K562 (cell line): ENCODE measurements around the gene GAS2L1. TPM values are rescaled to one million over a fixed set of nuclear protein-coding genes. Genes with fewer than 3 reads are reported as not detected.

Source experiments
- ATAC-seq: fragments of 200-7000 bp; cut with Tn5 transposase; 3 replicates; pipeline ENCODE4 v1.9.1; 2020; ENCODE audit warnings: moderate library complexity
- BruUV-seq: library from RNA; stranded (reverse); fragments of 400-500 nt; replicated peaks from 2 replicates; lab custom pipeline; 2021; lab: Mats Ljungman, UMichigan
- CTCF ChIA-PET: fragments of 300-600 bp; formaldehyde crosslinking; extraction: SDS; loops from one replicate; lab custom pipeline; 2021; ENCODE audit warnings: low intra/inter-chr PET ratio; lab: Yijun Ruan, JAX
- POLR2A ChIA-PET: fragments of 300-600, 350-650 bp; sonication (Branson Sonifier 250); formaldehyde crosslinking; extraction: SDS; loops from one replicate; lab custom pipeline; 2021; ENCODE audit warnings: antibody characterized with exemption, inconsistent platforms; lab: Yijun Ruan, JAX
- DNase-seq, 4 experiments: peaks; one replicate each; pipeline versions ENCODE4 v3.0.0 to v3.0.0-alpha.2; 2011 to 2018; ENCODE audit warnings: low spot score in 3 of 4, mixed read lengths in 3 of 4; ENCODE audit errors: extremely low read depth in 1 of 4
- FAIRE-seq: peaks from 2 replicates; lab custom pipeline; 2011; peaks lifted over from hg19 to GRCh38; lab: Jason Lieb, UNC
- H2AFZ ChIP-seq: 2 replicates; pipeline ENCODE4 v1.6.0; 2011; ENCODE audit warnings: low read depth, low read length, control low read depth, inconsistent platforms
- H3K27ac ChIP-seq: fragments of 200-600 bp; 3 replicates; pipeline ENCODE4 v1.8.0; 2011; ENCODE audit warnings: low read depth, mild to moderate bottlenecking, control low read depth, inconsistent platforms, low read length, moderate library complexity, mixed read lengths; ENCODE audit errors: extremely low read depth
- H3K27me3 ChIP-seq, 2 experiments: fragments of 300-600 bp in 1 of 2; 2 replicates in 1 of 2; 3 replicates in 1 of 2; pipeline versions ENCODE4 v1.6.0 to v1.8.0; 2011; ENCODE audit warnings: inconsistent platforms in 2 of 2, low read length in 2 of 2, mild to moderate bottlenecking in 1 of 2, mixed read lengths in 1 of 2, moderate library complexity in 1 of 2; ENCODE audit not compliant: control insufficient read depth in 2 of 2, insufficient read depth in 2 of 2
- H3K36me3 ChIP-seq: fragments of 300-600 bp; 3 replicates; pipeline ENCODE4 v1.8.0; 2011; ENCODE audit warnings: mild to moderate bottlenecking, low read length, inconsistent platforms; ENCODE audit not compliant: control insufficient read depth, insufficient read depth
- H3K4me1 ChIP-seq, 2 experiments: fragments of 200-600 bp in 1 of 2; replicated peaks in 1 of 2; 2 replicates in 1 of 2; 3 replicates in 1 of 2; pipeline versions ENCODE4 v1.5.1 to v1.8.0; 2011; ENCODE audit warnings: inconsistent platforms in 2 of 2, low read length in 2 of 2, mild to moderate bottlenecking in 1 of 2, mixed read lengths in 1 of 2, moderate library complexity in 1 of 2; ENCODE audit not compliant: control insufficient read depth in 2 of 2, insufficient read depth in 2 of 2
- H3K4me2 ChIP-seq: 2 replicates; pipeline ENCODE4 v1.6.1; 2011; ENCODE audit warnings: low read length, control low read depth, inconsistent platforms, mixed read lengths; ENCODE audit not compliant: insufficient read depth
- H3K4me3 ChIP-seq: fragments of 200-600 bp; sonication (generic), shearing (Covaris generic); 2 replicates; pipeline ENCODE4 v1.5.1; 2016; ENCODE audit warnings: control low read depth, inconsistent platforms
- H3K79me2 ChIP-seq: fragments of 200-600 bp; 3 replicates; pipeline ENCODE4 v1.8.0; 2011; ENCODE audit warnings: low read length, inconsistent platforms; ENCODE audit not compliant: control insufficient read depth, insufficient read depth
- H3K9ac ChIP-seq, 2 experiments: 2 replicates each; pipeline versions ENCODE4 v1.6.0 to v1.6.1; 2011; ENCODE audit warnings: low read depth in 2 of 2, low read length in 2 of 2, control low read depth in 1 of 2, inconsistent platforms in 1 of 2, mild to moderate bottlenecking in 1 of 2, mixed read lengths in 1 of 2; ENCODE audit not compliant: insufficient read depth in 1 of 2
- H3K9me1 ChIP-seq: one replicate; pipeline ENCODE4 v1.6.0; 2011; ENCODE audit warnings: inconsistent platforms, mild to moderate bottlenecking, low read length, moderate library complexity; ENCODE audit not compliant: control insufficient read depth, insufficient read depth
- H3K9me3 ChIP-seq: replicated peaks from 2 replicates; pipeline ENCODE4 v1.5.1; 2011; ENCODE audit warnings: low read depth, low read length, inconsistent platforms; ENCODE audit not compliant: control insufficient read depth, insufficient read depth
- H4K20me1 ChIP-seq: replicated peaks from 2 replicates; pipeline ENCODE4 v1.6.1; 2011; ENCODE audit warnings: low read length, inconsistent platforms, mixed read lengths; ENCODE audit not compliant: control insufficient read depth, insufficient read depth
- DEAF1 ChIP-seq: fragments of 450-650 bp; formaldehyde crosslinking; IDR thresholded peaks from 2 replicates; pipeline ENCODE4 v1.4.0; 2020; ENCODE audit warnings: mild to moderate bottlenecking, moderate library complexity
- DMBX1 ChIP-seq: fragments of 250-450 bp; sonication (Bioruptor Pico); IDR thresholded peaks from 2 replicates; pipeline ENCODE4 v1.8.0; 2022; ENCODE audit warnings: inconsistent platforms, mild to moderate bottlenecking, moderate library complexity, borderline replicate concordance
- POLR2AphosphoS5 ChIP-seq: IDR thresholded peaks from 2 replicates; pipeline ENCODE4 v1.6.1; 2011; ENCODE audit warnings: mild to moderate bottlenecking, low read depth, low read length, moderate library complexity; ENCODE audit not compliant: control insufficient read depth, insufficient read depth
- POLR2G ChIP-seq: fragments of 200-400 bp; formaldehyde crosslinking; IDR thresholded peaks from 2 replicates; pipeline ENCODE4 v1.6.1; 2017; ENCODE audit warnings: low read depth, mild to moderate bottlenecking, antibody characterized with exemption, low read length, moderate library complexity
- RBFOX2 ChIP-seq: fragments of 200-400 bp; formaldehyde crosslinking; IDR thresholded peaks from 2 replicates; pipeline ENCODE4 v1.6.1; 2017; ENCODE audit warnings: low read depth, mild to moderate bottlenecking, low read length, moderate library complexity
- SIN3A ChIP-seq, 2 experiments: fragments of 150-350 bp in 1 of 2; IDR thresholded peaks; 2 replicates each; pipeline ENCODE4 v1.6.1; 2011 to 2016; ENCODE audit warnings: borderline replicate concordance in 2 of 2, low read depth in 2 of 2, low read length in 2 of 2, mild to moderate bottlenecking in 2 of 2, moderate library complexity in 2 of 2; ENCODE audit not compliant: control insufficient read depth in 1 of 2
- ZNF696 ChIP-seq: fragments of 250-450 bp; sonication (Bioruptor Pico); conservative IDR thresholded peaks from 2 replicates; pipeline ENCODE4 v1.4.0; 2020; ENCODE audit warnings: mild to moderate bottlenecking, moderate library complexity
- WGBS: fragments of 100-300 bp; shearing (Covaris generic); methylation state at CpG from one replicate; pipeline ENCODE4 v1.1.6; 2016; ENCODE audit warnings: low coverage, mixed read lengths; ENCODE audit not compliant: insufficient coverage; ENCODE audit errors: missing lambda C conversion rate; 5-methylcytosine and 5-hydroxymethylcytosine counted together
- in situ Hi-C: fragments of 300-500 bp; cut with MboI; formaldehyde crosslinking; loops from 4 replicates; pipeline ENCODE4 v1.15.0; 2018; ENCODE audit warnings: inconsistent platforms, mixed read lengths
- intact Hi-C: fragments of 100-400 bp; cut with micrococcal nuclease; formaldehyde crosslinking; loops from 2 replicates; pipeline ENCODE4 v1.14.2; 2022
- polyA plus RNA-seq, 8 experiments: library from polyadenylated mRNA; depleted of rRNA in 4 of 8; stranded (reverse) in 5 of 8; unstranded in 3 of 8; fragments of >200 nt; fragmentation: Nextera tagmentation in 2 of 8; fragmentation: Illumina TruSeq in 1 of 8; extraction: Ambion mirVana in 2 of 8; extraction: Trizol in 1 of 8; gene quantifications; 2 replicates each; pipeline versions ENCODE4 v1.2.1 to v1.2.3, GENCODE V29; 2011 to 2014; ENCODE audit warnings: inconsistent platforms in 1 of 8, missing spikeins in 1 of 8
- total RNA-seq, 7 experiments: library from RNA; depleted of rRNA in 6 of 7; stranded (reverse); fragments of >200 nt in 6 of 7; fragmentation: Illumina TruSeq in 2 of 7; extraction: Trizol in 2 of 7; gene quantifications; 2 replicates each; pipeline versions ENCODE4 v1.2.1 to v1.2.3, GENCODE V29; 2011 to 2021; ENCODE audit warnings: low replicate concordance in 1 of 7

The GAS2L1 gene
- total and polyA plus RNA-seq, 9 of the 15 experiments (the other 6 are each of a cell fraction or from before 2014, with no cell fraction given) = 0.56 to 19.7 (median 3.2) TPM

- Histone ChIP-seq H3K27me3 (no peaks in the 10 kb centered on the region), H3K79me2 (no peaks in the 10 kb centered on the region), H3K4me2 (no peak overlapping the region), H3K36me3 (peaks cover 61% of the 10 kb centered on the region), H3K9me3 (no peaks in the 10 kb centered on the region), H3K4me3 (no peak overlapping the region), H3K9me1 (no peaks in the 10 kb centered on the region), H2AFZ (no peak overlapping the region), H4K20me1 (no peaks in the 10 kb centered on the region; the same call in 1 of the 2 replicates), H3K9ac (peak overlapping the region in 1 of 2 experiments; percentile 45; a peak in 1 of 4 replicates), H3K4me1 (peaks cover 7 to 27% of the 10 kb centered on the region in 2 experiments), H3K27ac (no peak overlapping the region)
- intact Hi-C loops = no loop called here
- ChIA-PET POLR2A (interaction anchor here (0.6 to 1.7 kb wide), 2 partner anchors 12 to 15 kb away, joined by 3 to 6 read pairs; no protein-coding TSS in a partner anchor), CTCF (no interaction called here)
- in situ Hi-C loops = no loop called here
- FAIRE-seq (no peak), DNase-seq (no peak), ATAC-seq (no peak)
- 87% methylated on average over 13 of the region's 19 CpGs for WGBS
- TSS peak; percentile 96 for BruUV-seq
- TF ChIP-seq ZNF696 (CRISPR knock-in tag) (no peak), RBFOX2 (0 out of 2 replicates have a peak, but pooled peaks have one; percentile 16), POLR2G (0 out of 2 replicates have a peak, but pooled peaks have one; percentile 46)
These were observed 7.1 kb upstream of the GAS2L1 start for GRCh38 chr22:29299136-29299900.

GRCh38 chr22:29300467-29300806 is 6.0 kb upstream of the GAS2L1 start:
- H2AFZ ChIP-seq = no peak overlapping the region
- 74% methylated on average over 4 of the region's 4 CpGs for WGBS
- no peak overlapping the region for H3K4me2 ChIP-seq
- no peaks in the 10 kb centered on the region for H3K9me3 ChIP-seq
- peaks cover 7 to 36% of the 10 kb centered on the region in 2 experiments for H3K4me1 ChIP-seq
- peaks cover 50% of the 10 kb centered on the region for H3K36me3 ChIP-seq
- H3K9ac ChIP-seq = no peak overlapping the region
- H3K79me2 ChIP-seq = no peaks in the 10 kb centered on the region
- in situ Hi-C loops = no loop called here
- no peak overlapping the region for H3K27ac ChIP-seq
- TF ChIP-seq DEAF1 (CRISPR knock-in tag) = no peak
- 0 out of 4 replicates have a peak, but pooled peaks of 1 of the 2 experiments have one; percentile 43 for TF ChIP-seq SIN3A (IDR thresholded peaks at IDR 0.05; ENCODE audit: borderline replicate concordance in 2 of 2, control insufficient read depth in 1 of 2, low read depth in 2 of 2, low read length in 2 of 2)
- TF ChIP-seq POLR2AphosphoS5 = peak; percentile 31
- no peak for TF ChIP-seq DMBX1 (CRISPR knock-in tag)
- ATAC-seq (no peak), DNase-seq (no peak), FAIRE-seq (no peak)
- CTCF ChIA-PET = no interaction called here
- no peaks in the 10 kb centered on the region; the same call in 1 of the 2 replicates for H4K20me1 ChIP-seq
- POLR2A ChIA-PET = interaction anchor here (0.6 to 0.7 kb wide), 2 partner anchors 37 to 212 kb away, joined by 3 to 4 read pairs; no protein-coding TSS in a partner anchor
- H3K27me3 ChIP-seq = no peaks in the 10 kb centered on the region
- no peaks in the 10 kb centered on the region for H3K9me1 ChIP-seq
- no TSS peak for BruUV-seq
- intact Hi-C loops = no loop called here
- H3K4me3 ChIP-seq = no peak overlapping the region
